H7 (cell line): Measurements from ENCODE around the gene MAP3K2. TPM values are rescaled to one million over a fixed set of nuclear protein-coding genes. Genes with fewer than 3 reads are reported as not detected.

ENCODE experiments used
- DNase-seq: peaks from one replicate; pipeline ENCODE4 v3.0.0; 2012
- H3K27me3 ChIP-seq: 2 replicates; pipeline ENCODE4 v1.6.0; 2011; ENCODE audit warnings: mild to moderate bottlenecking, low read length; ENCODE audit not compliant: control insufficient read depth, insufficient read depth
- H3K36me3 ChIP-seq: replicated peaks from 2 replicates; pipeline ENCODE4 v1.5.1; 2011; ENCODE audit warnings: low read length; ENCODE audit not compliant: control insufficient read depth, insufficient read depth
- H3K4me3 ChIP-seq: 2 replicates; pipeline ENCODE4 v1.5.1; 2011; ENCODE audit warnings: low read depth, mild to moderate bottlenecking, control low read depth, low read length, moderate library complexity; ENCODE audit not compliant: insufficient read depth
- total RNA-seq: library from RNA; depleted of rRNA; stranded (reverse); fragments of >200 nt; shearing (Covaris generic); gene quantifications from 2 replicates; pipeline ENCODE4 v1.2.3, GENCODE V29; 2014

The MAP3K2 gene
- total RNA-seq, 1 experiment from 2014 or later: 18.0 TPM

GRCh38 chr2:127424598-127425520 is 37.1 kb upstream of the MAP3K2 start:
- H3K36me3 ChIP-seq: no peaks in the 10 kb centered on the region
- DNase-seq: no peak
- peaks cover 32% of the 10 kb centered on the region for H3K27me3 ChIP-seq
- H3K4me3 ChIP-seq: no peak overlapping the region

GRCh38 chr2:127423880-127424279 is 36.1 kb upstream of the MAP3K2 start:
- peak overlapping the region; percentile 50; the same call in 1 of the 2 replicates for H3K4me3 ChIP-seq

GRCh38 chr2:127423478-127423843 is 35.7 kb upstream of the MAP3K2 start:
- Histone ChIP-seq H3K36me3 (no peaks in the 10 kb centered on the region), H3K4me3 (peak overlapping the region; percentile 50), H3K27me3 (peaks cover 32% of the 10 kb centered on the region)
- DNase-seq: peak; percentile 81

More at GRCh38 chr2:127423880-127424279, 36.1 kb upstream of the MAP3K2 start:
- DNase-seq: no peak
- H3K27me3 ChIP-seq: peaks cover 32% of the 10 kb centered on the region
- no peaks in the 10 kb centered on the region for H3K36me3 ChIP-seq

GRCh38 chr2:127422559-127423477 is 35.0 kb upstream of the MAP3K2 start:
- Histone ChIP-seq H3K27me3 (peaks cover 32% of the 10 kb centered on the region), H3K4me3 (peak overlapping the region; percentile 50), H3K36me3 (no peaks in the 10 kb centered on the region)
- DNase-seq: peak; percentile 93

- Histone ChIP-seq H3K36me3 (no peaks in the 10 kb centered on the region), H3K27me3 (peaks cover 38% of the 10 kb centered on the region), H3K4me3 (peak overlapping the region; percentile 50; the same call in 1 of the 2 replicates)
- no peak for DNase-seq
Measured at GRCh38 chr2:127421871-127422558, 34.2 kb upstream of the MAP3K2 start.

GRCh38 chr2:127421116-127421800 is 33.5 kb upstream of the MAP3K2 start:
- peaks cover 46% of the 10 kb centered on the region for H3K27me3 ChIP-seq
- no peak overlapping the region for H3K4me3 ChIP-seq
- no peaks in the 10 kb centered on the region for H3K36me3 ChIP-seq
- no peak for DNase-seq

- Histone ChIP-seq H3K27me3 (peaks cover 50% of the 10 kb centered on the region), H3K4me3 (no peak overlapping the region), H3K36me3 (no peaks in the 10 kb centered on the region)
- DNase-seq: no peak
Measured at GRCh38 chr2:127420039-127420864, 32.5 kb upstream of the MAP3K2 start.

- no peak overlapping the region for H3K4me3 ChIP-seq
- peak; percentile 60 for DNase-seq
- no peaks in the 10 kb centered on the region for H3K36me3 ChIP-seq
- peaks cover 47% of the 10 kb centered on the region for H3K27me3 ChIP-seq
Measured at GRCh38 chr2:127419448-127420038, 31.8 kb upstream of the MAP3K2 start.

- Histone ChIP-seq H3K4me3 (no peak overlapping the region), H3K27me3 (peaks cover 47% of the 10 kb centered on the region), H3K36me3 (no peaks in the 10 kb centered on the region)
- DNase-seq: no peak
Measured at GRCh38 chr2:127419112-127419430, 31.3 kb upstream of the MAP3K2 start.

GRCh38 chr2:127418300-127419111 is 30.7 kb upstream of the MAP3K2 start, which contains the start of gene PROC:
Gene PROC, plus strand, starts transcription at chr2:127418427. Its CDS starts 1,516 bp downstream, at chr2:127419943.
- no peak for DNase-seq
- Histone ChIP-seq H3K36me3 (no peaks in the 10 kb centered on the region), H3K4me3 (no peak within 1 kb of the TSS), H3K27me3 (peaks cover 41% of the 10 kb centered on the region)

- peaks cover 30% of the 10 kb centered on the region for H3K27me3 ChIP-seq
- no peaks in the 10 kb centered on the region for H3K36me3 ChIP-seq
- no peak for DNase-seq
- H3K4me3 ChIP-seq: no peak overlapping the region
Measured at GRCh38 chr2:127417406-127417805, 29.6 kb upstream of the MAP3K2 start.

GRCh38 chr2:127416506-127417001 is 28.8 kb upstream of the MAP3K2 start:
- H3K4me3 ChIP-seq: no peak overlapping the region

More at GRCh38 chr2:127416506-127417001, 28.8 kb upstream of the MAP3K2 start:
- no peak for DNase-seq
- Histone ChIP-seq H3K36me3 (no peaks in the 10 kb centered on the region), H3K27me3 (peaks cover 22% of the 10 kb centered on the region)
